Lower lobe of right lung (tissue), 2 donors: ENCODE results near the gene ASB1. TPM values are rescaled to one million over a fixed set of nuclear protein-coding genes. Genes with fewer than 3 reads are reported as not detected.
A peak's percentile ranks its signal among the peaks of the same experiment; 100 is the strongest.

Source experiments
- ATAC-seq, 2 donors: fragments of 200-7000 bp; cut with Tn5 transposase; one replicate each; pipeline ENCODE4 v1.9.1; 2020 to 2022; ENCODE audit warnings: mild to moderate bottlenecking in 2 of 2, moderate library complexity in 2 of 2
- DNase-seq: peaks from one replicate; pipeline ENCODE4 v3.0.0-alpha.2; 2020
- H3K27ac ChIP-seq: fragments of 200-600 bp; one replicate; pipeline ENCODE4 v1.8.0; 2022
- H3K27me3 ChIP-seq: fragments of 200-600 bp; one replicate; pipeline ENCODE4 v1.8.0; 2022; ENCODE audit warnings: low read depth
- H3K36me3 ChIP-seq: fragments of 200-600 bp; one replicate; pipeline ENCODE4 v1.8.0; 2022; ENCODE audit warnings: mild to moderate bottlenecking
- H3K4me1 ChIP-seq: fragments of 200-600 bp; one replicate; pipeline ENCODE4 v1.8.0; 2022
- H3K4me3 ChIP-seq: fragments of 200-600 bp; one replicate; pipeline ENCODE4 v1.8.0; 2022; ENCODE audit warnings: mild to moderate bottlenecking
- H3K9me3 ChIP-seq: fragments of 200-600 bp; one replicate; pipeline ENCODE4 v1.8.0; 2022
- CTCF ChIP-seq: fragments of 200-600 bp; IDR thresholded peaks from one replicate; pipeline ENCODE4 v1.8.0; 2022; ENCODE audit warnings: antibody characterized with exemption, mild to moderate bottlenecking
- intact Hi-C: fragments of 100-400 bp; cut with DNase I; formaldehyde crosslinking; loops from one replicate; pipeline ENCODE4 v1.11.0; 2022
- total RNA-seq: library from RNA; stranded (reverse); fragmentation: NEBNext Ultra II Directional; extraction: Animal tissue kit (Norgen Biotek cat#: 25700); gene quantifications from one replicate; pipeline ENCODE4 v1.2.1, GENCODE V29; 2021
- donor health status: DM: no; HTN: yes; CAD: no; lungs with severe emphysema.

Gene ASB1
- total RNA-seq, 1 donor from 2014 or later: 20.7 TPM

DNA sequence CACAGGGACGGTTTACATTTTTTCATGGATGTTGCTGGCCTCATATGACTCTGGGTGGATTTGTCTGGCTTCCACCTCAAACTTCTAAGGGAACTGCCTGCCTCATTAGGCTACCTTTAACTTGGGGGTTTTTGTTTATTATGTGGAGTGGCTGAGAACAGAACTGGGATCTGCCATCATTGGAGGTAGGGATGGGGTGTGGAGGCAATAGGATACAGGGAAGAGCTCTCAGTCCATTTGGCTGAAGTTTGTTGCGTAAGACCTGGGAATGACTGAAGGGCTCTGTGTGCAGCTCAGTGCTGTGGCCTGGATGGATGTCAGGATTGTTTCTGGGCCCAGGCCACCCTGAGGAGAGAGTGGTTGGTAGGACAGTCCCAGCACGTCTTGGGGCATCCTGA lies 31.2 kb downstream of the ASB1 start:
- intact Hi-C loops: no loop called here
- Histone ChIP-seq H3K4me3 (no peak overlapping the region), H3K9me3 (no peaks in the 10 kb centered on the region), H3K36me3 (no peaks in the 10 kb centered on the region), H3K27ac (no peak overlapping the region), H3K4me1 (no peaks in the 10 kb centered on the region), H3K27me3 (no peaks in the 10 kb centered on the region)
- DNase-seq (no peak), ATAC-seq (no peak)
- TF ChIP-seq CTCF: no peak

DNA sequence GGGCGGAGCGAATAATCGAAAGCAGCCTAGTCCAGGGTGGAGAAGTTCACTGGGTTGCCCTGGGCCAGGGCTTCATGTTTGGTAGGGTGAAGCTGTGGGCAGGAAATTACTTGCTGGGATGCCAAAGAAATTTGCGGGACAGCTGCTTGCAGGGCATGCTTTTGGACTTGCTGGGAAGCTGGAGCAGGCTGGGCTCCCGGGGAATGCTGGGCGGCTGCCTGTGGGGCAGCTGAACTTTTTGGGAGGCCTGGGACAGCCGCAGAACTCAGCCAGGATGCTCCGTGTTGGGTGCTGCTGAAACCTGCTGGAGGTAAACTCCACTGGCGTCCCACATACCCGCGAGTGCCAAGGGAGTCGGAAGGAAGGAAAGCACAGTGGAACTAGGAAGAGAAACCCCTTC lies 31.9 kb downstream of the ASB1 start:
- no peak for DNase-seq
- intact Hi-C loops: no loop called here
- ATAC-seq: no peak
- H3K9me3 ChIP-seq: no peaks in the 10 kb centered on the region
- no peaks in the 10 kb centered on the region for H3K36me3 ChIP-seq
- no peak overlapping the region for H3K4me3 ChIP-seq
- H3K27me3 ChIP-seq: no peaks in the 10 kb centered on the region
- TF ChIP-seq CTCF: no peak
- no peak overlapping the region for H3K27ac ChIP-seq
- no peaks in the 10 kb centered on the region for H3K4me1 ChIP-seq

DNA sequence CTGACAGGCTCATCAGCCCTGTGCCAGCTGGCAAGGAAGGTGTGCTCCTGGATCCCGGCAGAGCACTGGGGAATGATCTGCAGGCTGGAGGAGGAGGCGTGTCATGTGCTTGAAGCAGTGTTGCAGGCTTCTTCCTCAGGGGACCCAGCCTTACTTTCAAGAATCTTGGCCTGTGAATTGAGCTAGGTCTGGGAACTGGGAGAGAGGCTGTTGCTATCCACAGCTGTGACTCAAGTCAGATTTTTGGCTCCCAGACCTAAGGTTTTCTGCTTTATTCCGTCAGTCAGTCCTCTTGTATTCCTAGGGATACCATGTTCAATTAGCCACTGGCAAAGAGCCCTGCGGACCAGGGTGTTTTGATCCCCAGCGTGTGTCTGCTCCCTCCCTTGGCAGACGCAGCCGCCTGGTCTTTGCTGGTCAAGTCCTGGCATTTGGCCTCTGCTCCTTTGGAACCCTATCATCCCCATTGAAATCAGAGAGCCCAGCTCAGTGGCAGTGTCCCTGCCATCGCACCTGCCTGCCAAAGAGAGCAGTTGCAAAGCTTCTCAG lies 32.4 kb downstream of the ASB1 start:
- peak; percentile 36 to 38 for ATAC-seq
- H3K9me3 ChIP-seq: no peaks in the 10 kb centered on the region
- DNase-seq: no peak
- H3K27ac ChIP-seq: no peak overlapping the region
- no peaks in the 10 kb centered on the region for H3K36me3 ChIP-seq
- TF ChIP-seq CTCF: no peak
- no peak overlapping the region for H3K4me3 ChIP-seq
- intact Hi-C loops: no loop called here
- H3K4me1 ChIP-seq: no peaks in the 10 kb centered on the region
- no peaks in the 10 kb centered on the region for H3K27me3 ChIP-seq

- no peak for ATAC-seq
- H3K36me3 ChIP-seq: no peaks in the 10 kb centered on the region
- H3K27me3 ChIP-seq: no peaks in the 10 kb centered on the region
- H3K27ac ChIP-seq: no peak overlapping the region
- no peak for DNase-seq
- intact Hi-C loops: no loop called here
- no peak for TF ChIP-seq CTCF
- H3K4me1 ChIP-seq: no peaks in the 10 kb centered on the region
- no peak overlapping the region for H3K4me3 ChIP-seq
- H3K9me3 ChIP-seq: no peaks in the 10 kb centered on the region
These were observed 34.3 kb downstream of the ASB1 start for GRCh38 chr2:238461051-238461450.

DNA sequence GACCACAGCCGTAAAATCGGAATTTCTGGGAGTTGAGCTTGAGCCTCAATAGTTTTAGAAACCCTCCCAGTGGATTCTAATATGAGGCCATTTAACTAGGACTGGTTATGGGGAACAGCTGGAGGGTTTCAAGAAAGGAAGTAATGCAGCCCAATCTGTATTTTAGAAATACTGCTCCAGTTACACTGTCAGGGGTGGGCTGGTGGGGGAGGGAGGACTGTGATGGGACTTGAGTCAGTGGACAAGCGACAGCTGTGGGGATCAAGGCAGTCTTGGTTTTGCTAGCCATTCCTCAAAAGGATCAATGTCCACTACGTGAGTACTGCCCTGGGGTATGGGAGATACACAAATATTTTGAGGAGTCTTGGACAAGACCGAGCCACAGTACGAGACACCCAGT lies 34.8 kb downstream of the ASB1 start:
- intact Hi-C loops: no loop called here
- ATAC-seq (no peak), DNase-seq (no peak)
- Histone ChIP-seq H3K9me3 (no peaks in the 10 kb centered on the region), H3K27me3 (no peaks in the 10 kb centered on the region), H3K4me1 (no peaks in the 10 kb centered on the region), H3K36me3 (no peaks in the 10 kb centered on the region), H3K4me3 (no peak overlapping the region), H3K27ac (no peak overlapping the region)
- no peak for TF ChIP-seq CTCF

DNA sequence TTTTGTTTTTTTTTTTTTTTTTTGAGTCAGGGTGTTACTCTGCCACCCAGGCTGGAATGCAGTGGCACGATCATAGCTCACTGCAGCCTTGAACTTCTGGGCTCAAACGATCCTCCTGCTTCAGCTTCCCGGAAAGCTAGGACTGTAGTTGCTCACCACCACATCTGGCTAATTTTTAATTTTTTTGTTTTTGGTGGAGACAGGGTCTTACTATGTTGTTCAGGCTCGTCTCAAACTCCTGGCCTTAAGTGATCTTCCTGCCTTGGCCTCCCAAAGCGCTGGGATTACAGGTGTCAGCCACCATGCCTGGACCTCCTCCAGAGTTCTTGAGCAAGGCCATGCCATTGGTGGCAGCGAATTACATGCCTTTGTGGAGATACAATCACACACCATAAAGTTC lies 35.2 kb downstream of the ASB1 start:
- no peaks in the 10 kb centered on the region for H3K27me3 ChIP-seq
- no peaks in the 10 kb centered on the region for H3K4me1 ChIP-seq
- no peak overlapping the region for H3K27ac ChIP-seq
- ATAC-seq (no peak), DNase-seq (no peak)
- intact Hi-C loops: no loop called here
- H3K4me3 ChIP-seq: no peak overlapping the region
- no peaks in the 10 kb centered on the region for H3K9me3 ChIP-seq
- no peak for TF ChIP-seq CTCF
- H3K36me3 ChIP-seq: no peaks in the 10 kb centered on the region
